A549 (cell line): ENCODE data around the gene RCSD1. TPM values are rescaled to one million over a fixed set of nuclear protein-coding genes. Genes with fewer than 3 reads are reported as not detected.

Experiments
- ATAC-seq, 2 experiments: fragments of 200-7000 bp in 1 of 2; fragments of >200 bp in 1 of 2; cut with Nextera tagmentation in 1 of 2; cut with Tn5 transposase in 1 of 2; 3 replicates each; pipeline versions ENCODE4 v1.8.0 to v1.9.1; 2018 to 2020; ENCODE audit warnings: mild to moderate bottlenecking in 1 of 2, moderate library complexity in 1 of 2
- CTCF ChIA-PET: fragments of 300-600 bp; sonication (Branson Sonifier 250); formaldehyde crosslinking; extraction: SDS; loops from one replicate; lab custom pipeline; 2021; ENCODE audit warnings: antibody characterized with exemption, inconsistent platforms; lab: Yijun Ruan, JAX
- POLR2A ChIA-PET: fragments of 350-600 bp; formaldehyde crosslinking; extraction: SDS; loops from one replicate; lab custom pipeline; 2021; ENCODE audit warnings: antibody characterized with exemption, inconsistent platforms; lab: Yijun Ruan, JAX
- DNase-seq, 2 experiments: peaks; one replicate each; pipeline versions ENCODE4 v3.0.0 to v3.0.0-alpha.2; 2011 to 2016; ENCODE audit warnings: low read depth in 1 of 2, low spot score in 1 of 2
- FAIRE-seq: peaks from 2 replicates; lab custom pipeline; 2011; peaks lifted over from hg19 to GRCh38; lab: Jason Lieb, UNC
- H3K27ac ChIP-seq, 2 experiments: fragments of >200 bp; sonication (Bioruptor Twin); formaldehyde crosslinking; 3 replicates each; pipeline ENCODE4 v1.5.1; 2016 to 2017
- H3K4me1 ChIP-seq: fragments of >200 bp; sonication (Bioruptor Twin); formaldehyde crosslinking; 3 replicates; pipeline ENCODE4 v1.6.1; 2016
- H3K4me2 ChIP-seq: fragments of >200 bp; sonication (Bioruptor Twin); formaldehyde crosslinking; 3 replicates; pipeline ENCODE4 v1.6.1; 2016
- H3K4me3 ChIP-seq: fragments of >200 bp; sonication (Bioruptor Twin); formaldehyde crosslinking; 3 replicates; pipeline ENCODE4 v1.5.1; 2016
- H3K9me3 ChIP-seq: fragments of >200 bp; sonication (Bioruptor Twin); formaldehyde crosslinking; 3 replicates; pipeline ENCODE4 v1.6.1; 2016
- BCL3 ChIP-seq: fragments of >200 bp; sonication (Bioruptor Twin); formaldehyde crosslinking; IDR thresholded peaks from 3 replicates; pipeline ENCODE4 v1.6.1; 2016
- BHLHE40 ChIP-seq: IDR thresholded peaks from 2 replicates; pipeline ENCODE4 v1.6.1; 2012; ENCODE audit warnings: low read depth, low read length, inconsistent platforms
- CBX8 ChIP-seq: fragments of 200-600 bp; sonication (generic); IDR thresholded peaks from 2 replicates; pipeline ENCODE4 v1.6.1; 2016
- CEBPB ChIP-seq, 2 experiments: fragments of >200 bp in 1 of 2; sonication (Bioruptor Twin) in 1 of 2; formaldehyde crosslinking in 1 of 2; IDR thresholded peaks; 2 replicates each; pipeline ENCODE4 v1.6.1; 2012 to 2016
- CHD2 ChIP-seq: fragments of 150-350 bp; IDR thresholded peaks from 2 replicates; pipeline ENCODE4 v1.6.1; 2014; ENCODE audit warnings: low read length; ENCODE audit not compliant: partially characterized antibody
- E2F6 ChIP-seq: IDR thresholded peaks from 2 replicates; pipeline ENCODE4 v1.6.1; 2012; ENCODE audit warnings: low read depth, borderline replicate concordance
- FOSL2 ChIP-seq, 2 experiments: fragments of 450-650 bp in 1 of 2; fragments of >200 bp in 1 of 2; sonication (Bioruptor Twin) in 1 of 2; formaldehyde crosslinking; IDR thresholded peaks; 2 replicates each; pipeline versions ENCODE4 v1.5.0 to v1.6.1; 2016 to 2020; ENCODE audit warnings: mild to moderate bottlenecking in 1 of 2, moderate library complexity in 1 of 2
- FOXS1 ChIP-seq: fragments of 250-450 bp; sonication (Bioruptor Pico); IDR thresholded peaks from 2 replicates; pipeline ENCODE4 v1.5.0; 2020; ENCODE audit warnings: mild to moderate bottlenecking, moderate library complexity
- HMGXB4 ChIP-seq: fragments of 250-450 bp; sonication (Bioruptor Pico); IDR thresholded peaks from 2 replicates; pipeline ENCODE4 v1.5.0; 2021; ENCODE audit warnings: mild to moderate bottlenecking, moderate library complexity, borderline replicate concordance
- HOXA7 ChIP-seq: fragments of 250-450 bp; sonication (Bioruptor Pico); IDR thresholded peaks from 2 replicates; pipeline ENCODE4 v1.5.0; 2020; ENCODE audit warnings: mild to moderate bottlenecking, moderate library complexity
- HOXB13 ChIP-seq: fragments of 250-450 bp; sonication (Bioruptor Pico); IDR thresholded peaks from 2 replicates; pipeline ENCODE4 v1.5.0; 2020; ENCODE audit warnings: low read depth, mild to moderate bottlenecking, moderate library complexity
- KDM1A ChIP-seq: fragments of 200-600 bp; sonication (generic); IDR thresholded peaks from 2 replicates; pipeline ENCODE4 v1.6.1; 2016; ENCODE audit warnings: low read depth, mild to moderate bottlenecking
- MYC ChIP-seq: IDR thresholded peaks from 2 replicates; pipeline ENCODE4 v1.6.1; 2012; ENCODE audit warnings: mild to moderate bottlenecking, inconsistent platforms, low read length, improper control_type of control experiment, borderline replicate concordance
- NR3C1 ChIP-seq: fragments of >200 bp; sonication (Bioruptor Twin); formaldehyde crosslinking; IDR thresholded peaks from 3 replicates; pipeline ENCODE4 v1.6.1; 2017
- POLR2A ChIP-seq: IDR thresholded peaks from 2 replicates; pipeline ENCODE4 v1.6.1; 2012; ENCODE audit warnings: mild to moderate bottlenecking, low read length
- POLR2AphosphoS2 ChIP-seq: conservative IDR thresholded peaks from 2 replicates; pipeline ENCODE4 v1.6.1; 2012; ENCODE audit warnings: low read length, improper control_type of control experiment, inconsistent platforms
- RAD21 ChIP-seq, 2 experiments: fragments of >200 bp in 1 of 2; sonication (Bioruptor Twin) in 1 of 2; formaldehyde crosslinking in 1 of 2; IDR thresholded peaks in 1 of 2; conservative IDR thresholded peaks in 1 of 2; 2 replicates in 1 of 2; 3 replicates in 1 of 2; pipeline ENCODE4 v1.6.1; 2012 to 2018; ENCODE audit warnings: inconsistent platforms in 1 of 2
- RARB ChIP-seq: fragments of 250-450 bp; sonication (Bioruptor Pico); IDR thresholded peaks from 2 replicates; pipeline ENCODE4 v1.8.0; 2021; ENCODE audit warnings: mild to moderate bottlenecking, moderate library complexity
- REST ChIP-seq: fragments of 200-600 bp; sonication (generic); IDR thresholded peaks from 2 replicates; pipeline ENCODE4 v1.6.1; 2016; ENCODE audit warnings: antibody characterized with exemption, mild to moderate bottlenecking, moderate library complexity
- RNF2 ChIP-seq: fragments of 200-600 bp; sonication (generic); IDR thresholded peaks from 2 replicates; pipeline ENCODE4 v1.6.1; 2016; ENCODE audit warnings: low read depth, mild to moderate bottlenecking, antibody characterized with exemption, moderate library complexity, borderline replicate concordance
- SMC3 ChIP-seq: fragments of >200 bp; sonication (Bioruptor Twin); formaldehyde crosslinking; IDR thresholded peaks from 3 replicates; pipeline ENCODE4 v1.6.1; 2018; ENCODE audit warnings: inconsistent platforms
- SREBF2 ChIP-seq: fragments of 450-650 bp; IDR thresholded peaks from 2 replicates; pipeline ENCODE4 v1.6.1; 2014; ENCODE audit warnings: mild to moderate bottlenecking, moderate library complexity
- ZC3H11A ChIP-seq: fragments of 450-650 bp; IDR thresholded peaks from 2 replicates; pipeline ENCODE4 v1.6.1; 2014; ENCODE audit warnings: antibody characterized with exemption, mild to moderate bottlenecking
- ZFP36 ChIP-seq: fragments of 450-650 bp; IDR thresholded peaks from 2 replicates; pipeline ENCODE4 v1.6.1; 2014; ENCODE audit warnings: borderline replicate concordance; ENCODE audit not compliant: partially characterized antibody
- ZSCAN20 ChIP-seq: fragments of 250-450 bp; sonication (Bioruptor Pico); IDR thresholded peaks from 2 replicates; pipeline ENCODE4 v1.8.0; 2022; ENCODE audit warnings: mild to moderate bottlenecking, moderate library complexity
- WGBS: methylation state at CpG from one replicate; pipeline ENCODE4 v1.1.6; 2017; ENCODE audit errors: missing lambda C conversion rate; 5-methylcytosine and 5-hydroxymethylcytosine counted together
- polyA plus RNA-seq, 4 experiments: library from polyadenylated mRNA; depleted of rRNA in 3 of 4; stranded (reverse); fragments of >200 nt; fragmentation: RNase III in 1 of 4; extraction: RNeasy Plus Mini Kit Qiagen cat#74134 plus additional on column Dnase treatment in 1 of 4; gene quantifications; 2 replicates in 3 of 4; 3 replicates in 1 of 4; pipeline ENCODE4 v1.2.3, GENCODE V29; 2011 to 2017
- TF ChIP-seq, protein P1 (sequence below): fragments of >200 bp; sonication (Bioruptor Twin); formaldehyde crosslinking; IDR thresholded peaks from 2 replicates; pipeline ENCODE4 v1.6.1; 2016

The RCSD1 gene
- polyA plus RNA-seq, 2 of the 4 experiments (the other 2 are of a cell fraction): not detected

- TF ChIP-seq RARB (CRISPR knock-in tag): no peak
- TF ChIP-seq POLR2A: no peak
- no peak for TF ChIP-seq ZC3H11A
- TF ChIP-seq CEBPB (IDR thresholded peaks at IDR 0.05): no peak
- no peak for TF ChIP-seq HOXA7 (CRISPR knock-in tag)
- CTCF ChIA-PET: interaction anchor here (1.1 to 1.9 kb wide), 2 partner anchors 11 to 53 kb away, joined by 4 to 11 read pairs; no protein-coding TSS in a partner anchor
- POLR2A ChIA-PET: no interaction called here
- no peak for DNase-seq
- Histone ChIP-seq H3K27ac (no peak overlapping the region), H3K4me1 (peaks cover 7% of the 10 kb centered on the region; the same call in 1 of the 3 replicates), H3K4me2 (no peak overlapping the region), H3K4me3 (no peak overlapping the region), H3K9me3 (no peaks in the 10 kb centered on the region)
- WGBS: 19% methylated on average over 2 of the region's 2 CpGs
- ATAC-seq: no peak
- no peak for FAIRE-seq
Observed at GRCh38 chr1:167634435-167634834, 4.4 kb downstream of the RCSD1 start.

DNA sequence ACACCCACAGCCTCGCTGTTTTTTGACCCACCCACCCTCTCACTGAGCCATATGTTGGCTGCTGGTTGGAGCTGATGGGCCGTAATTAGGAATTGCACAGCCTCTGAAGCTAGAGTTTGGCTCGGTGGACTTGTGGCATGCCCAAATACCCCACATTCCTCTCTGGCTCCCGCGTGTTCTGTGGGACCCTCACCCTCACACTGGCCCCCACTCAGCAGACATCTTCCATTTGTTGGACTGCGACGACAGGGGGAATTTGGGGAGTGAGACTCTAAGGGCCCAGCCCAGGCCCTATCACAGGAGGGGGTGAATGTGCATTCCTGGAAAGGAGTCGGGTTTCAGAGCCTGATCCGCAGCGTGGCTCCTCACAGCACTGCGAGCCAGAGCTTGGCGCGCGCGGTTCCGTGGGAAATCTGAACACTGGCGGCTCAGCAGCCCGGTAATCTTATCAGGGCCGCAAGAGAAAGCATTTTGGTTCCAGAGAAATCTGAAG lies 5.2 kb downstream of the RCSD1 start:
- H3K4me1 ChIP-seq: peaks cover 7% of the 10 kb centered on the region; the same call in 1 of the 3 replicates
- POLR2A ChIA-PET: no interaction called here
- TF ChIP-seq MYC (no peak), KDM1A (no peak), SMC3 (no peak), RNF2 (no peak), NR3C1 (no peak), FOSL2 (IDR thresholded peaks at IDR 0.05) (no peak), FOSL2 (CRISPR knock-in tag; IDR thresholded peaks at IDR 0.05) (no peak), ZFP36 (no peak), HOXB13 (CRISPR knock-in tag) (no peak), ZSCAN20 (CRISPR knock-in tag) (no peak), FOXS1 (CRISPR knock-in tag) (no peak)
- TF ChIP-seq, protein P1, sequence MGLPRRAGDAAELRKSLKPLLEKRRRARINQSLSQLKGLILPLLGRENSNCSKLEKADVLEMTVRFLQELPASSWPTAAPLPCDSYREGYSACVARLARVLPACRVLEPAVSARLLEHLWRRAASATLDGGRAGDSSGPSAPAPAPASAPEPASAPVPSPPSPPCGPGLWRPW: no peak
- no peak overlapping the region for H3K4me2 ChIP-seq
- CTCF ChIA-PET: interaction anchor here (1.0 to 1.8 kb wide), 3 partner anchors 35 to 60 kb away, joined by 4 to 8 read pairs (median 5); no protein-coding TSS in a partner anchor
- ATAC-seq: no peak
- 81% methylated on average over 19 of the region's 19 CpGs for WGBS
- H3K9me3 ChIP-seq: no peaks in the 10 kb centered on the region
- FAIRE-seq: no peak
- DNase-seq: no peak
- H3K4me3 ChIP-seq: no peak overlapping the region
- no peak overlapping the region for H3K27ac ChIP-seq

DNA sequence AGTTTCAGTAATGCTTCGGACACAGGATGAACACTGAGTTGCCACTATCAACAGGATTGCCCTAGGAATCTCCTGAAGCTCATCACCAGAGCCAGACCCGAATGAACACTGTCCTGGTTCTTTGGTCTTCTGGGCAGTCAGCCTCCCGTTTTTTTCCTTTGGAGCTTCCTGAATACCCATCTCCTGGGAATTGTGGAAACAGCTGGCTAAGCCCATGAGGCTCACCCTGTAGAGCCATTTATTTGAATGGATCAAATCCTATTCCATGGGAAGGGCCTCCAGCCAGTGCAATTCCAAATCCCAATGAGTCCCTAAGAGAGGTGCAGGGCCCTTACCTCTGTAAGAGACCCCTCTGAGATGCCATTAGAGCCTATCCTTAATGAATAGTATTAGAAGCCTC lies 5.9 kb downstream of the RCSD1 start:
- ChIA-PET POLR2A (interaction anchor here (0.6 kb wide), 1 partner anchor 83 kb away, joined by 7 read pairs; no protein-coding TSS in a partner anchor), CTCF (interaction anchor here (0.6 to 1.8 kb wide), 4 partner anchors 26 to 59 kb away, joined by 3 to 8 read pairs (median 4); no protein-coding TSS in a partner anchor)
- H3K4me3 ChIP-seq: no peak overlapping the region
- no peak for FAIRE-seq
- DNase-seq: no peak
- ATAC-seq: no peak
- 53% methylated on average over 3 of the region's 3 CpGs for WGBS
- no peak overlapping the region for H3K27ac ChIP-seq
- H3K4me2 ChIP-seq: no peak overlapping the region
- peaks cover 7% of the 10 kb centered on the region; the same call in 1 of the 3 replicates for H3K4me1 ChIP-seq
- H3K9me3 ChIP-seq: no peaks in the 10 kb centered on the region
- TF ChIP-seq BCL3 (no peak), CBX8 (no peak), BHLHE40 (no peak), RAD21 (conservative IDR thresholded peaks at IDR 0.05 in 1 of 2, IDR thresholded peaks at IDR 0.05 in 1 of 2) (no peak), NR3C1 (no peak), SREBF2 (no peak), RNF2 (no peak), ZC3H11A (no peak), CHD2 (no peak), HMGXB4 (CRISPR knock-in tag) (no peak), E2F6 (no peak), REST (no peak), SMC3 (no peak), POLR2AphosphoS2 (no peak)
- TF ChIP-seq, protein P1: no peak
